Measurements from ENCODE around the gene MVK.

Gene MVK

DNA sequence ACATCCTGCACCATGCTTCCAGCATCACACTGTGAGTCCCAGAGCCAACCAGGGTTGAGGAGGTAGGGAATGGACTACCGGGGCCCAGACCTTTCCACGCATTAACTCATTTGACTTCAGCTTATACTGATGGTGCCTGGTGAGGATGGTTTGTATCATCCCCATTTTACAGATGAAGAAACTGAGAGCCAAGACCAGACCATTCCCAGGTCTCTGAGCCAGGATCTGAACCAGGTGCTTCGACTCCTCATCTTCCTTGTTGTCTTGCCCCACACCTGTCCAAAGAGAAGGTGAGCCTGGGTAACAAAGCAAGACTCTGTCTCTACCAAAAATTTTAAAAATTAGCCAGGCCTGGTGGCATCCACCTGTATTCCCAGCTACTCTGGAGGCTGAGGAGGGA, 64.4 kb downstream of the MVK start:
- DNase-seq, result no peak

DNA sequence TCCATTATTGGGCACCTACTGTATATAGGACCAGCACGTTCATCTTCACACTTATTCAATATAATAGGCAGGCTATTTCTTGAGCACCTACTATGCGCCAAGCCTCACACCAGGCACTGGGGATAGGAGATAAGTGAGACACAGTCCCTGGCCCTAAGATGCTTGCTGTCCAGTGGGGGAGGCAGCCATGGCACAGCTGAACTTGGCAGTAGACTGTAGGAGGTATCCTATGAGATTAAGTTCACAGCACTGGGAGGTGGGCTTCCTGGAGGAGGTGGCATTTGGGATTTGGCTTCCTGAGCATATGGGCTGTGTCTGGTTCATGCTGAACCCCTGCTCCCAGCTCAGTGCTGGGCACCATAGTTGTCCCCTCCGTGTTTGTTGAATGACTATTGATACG, 65.1 kb downstream of the MVK start:
- no peak for DNase-seq

- no peak for DNase-seq
Observed at GRCh38 chr12:109639151-109639872, 65.7 kb downstream of the MVK start.

- DNase-seq, result no peak
Observed at GRCh38 chr12:109640961-109641360, 67.4 kb downstream of the MVK start.

DNA sequence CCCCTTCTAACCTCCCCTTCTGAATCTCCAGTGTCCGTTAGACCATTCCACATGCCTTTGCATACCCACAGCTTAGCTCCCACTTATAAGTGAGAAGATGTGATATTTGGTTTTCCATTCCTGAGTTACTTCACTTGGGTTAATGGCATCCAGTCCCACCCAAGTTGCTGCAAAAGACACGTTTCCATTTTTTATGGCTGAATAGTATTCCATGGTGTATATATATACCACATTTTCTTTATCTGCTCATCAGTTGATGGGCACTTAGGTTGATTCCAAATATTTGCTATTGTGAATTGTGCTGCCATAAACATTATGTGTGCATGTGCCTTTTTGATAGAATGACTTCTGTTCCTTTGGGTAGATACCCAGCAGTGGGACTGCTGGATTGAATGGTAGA, 67.8 kb downstream of the MVK start:
- DNase-seq, result no peak

GRCh38 chr12:109642506-109643132, 69.0 kb downstream of the MVK start:
- DNase-seq, result no peak

GRCh38 chr12:109645194-109645593, 71.6 kb downstream of the MVK start:
- no peak for DNase-seq

DNA sequence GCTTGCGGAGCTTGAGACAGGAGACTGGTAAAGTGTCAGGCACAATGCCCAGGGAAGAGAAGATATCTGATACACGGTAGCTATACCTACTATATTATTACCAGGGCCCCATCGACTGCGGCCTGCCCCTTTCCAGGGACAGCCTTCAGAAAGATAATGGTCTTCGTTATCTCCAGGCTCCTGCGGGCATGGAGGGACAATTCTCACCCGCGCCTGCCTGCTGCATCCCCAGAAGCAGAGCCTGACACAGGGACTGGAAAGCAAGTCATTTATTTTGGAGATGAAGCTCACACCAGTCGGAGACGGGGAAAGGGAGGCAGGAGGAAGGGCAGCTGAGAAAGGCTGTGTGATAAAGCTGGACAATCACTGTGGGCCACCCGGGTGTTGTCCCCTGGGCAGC, 72.1 kb downstream of the MVK start:
- no peak for DNase-seq

Data from NCI-H1048 (cell line).